SK-N-MC (cell line): ENCODE measurements around the gene IL2RG.

Experiments used
- EZH2 ChIP-seq: fragments of 200-600 bp; sonication (generic); IDR thresholded peaks from one replicate; pipeline ENCODE4 v1.6.1; 2017; ENCODE audit warnings: antibody characterized with exemption
- FOXP2 ChIP-seq: optimal IDR thresholded peaks from 2 replicates; pipeline ENCODE3; 2011; ENCODE audit warnings: mild to moderate bottlenecking, moderate library complexity; ENCODE audit not compliant: insufficient read depth; ENCODE audit errors: extremely low read length, control extremely low read depth
- POLR2AphosphoS5 ChIP-seq: IDR thresholded peaks from 2 replicates; pipeline ENCODE4 v1.6.1; 2012; ENCODE audit warnings: mild to moderate bottlenecking, low read depth, low read length, borderline replicate concordance

DNA sequence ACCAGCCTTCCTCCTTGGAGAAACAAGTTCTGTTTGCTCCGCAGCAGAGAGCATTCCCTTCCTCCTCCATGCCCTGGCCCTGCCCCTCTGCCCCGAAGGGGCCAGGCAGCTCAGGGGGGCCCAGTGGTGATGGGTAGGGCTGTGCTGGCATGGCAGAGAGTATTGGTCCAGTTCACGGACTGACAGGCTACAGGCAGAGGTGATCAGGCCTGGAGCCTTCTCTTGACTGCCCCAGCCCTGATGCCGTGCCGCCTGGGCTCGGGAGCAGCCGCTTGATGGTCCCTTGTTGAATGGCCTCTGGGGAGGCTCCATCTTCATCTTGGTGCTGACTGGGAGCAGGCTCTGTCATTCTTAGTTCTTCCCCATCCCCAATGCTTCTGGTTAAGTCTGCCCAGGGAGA, 42.8 kb upstream of the IL2RG start:
- TF ChIP-seq EZH2, result no peak
- no peak for TF ChIP-seq POLR2AphosphoS5
- TF ChIP-seq FOXP2, result no peak
